ENCODE measurements around the gene NME3.

DNA sequence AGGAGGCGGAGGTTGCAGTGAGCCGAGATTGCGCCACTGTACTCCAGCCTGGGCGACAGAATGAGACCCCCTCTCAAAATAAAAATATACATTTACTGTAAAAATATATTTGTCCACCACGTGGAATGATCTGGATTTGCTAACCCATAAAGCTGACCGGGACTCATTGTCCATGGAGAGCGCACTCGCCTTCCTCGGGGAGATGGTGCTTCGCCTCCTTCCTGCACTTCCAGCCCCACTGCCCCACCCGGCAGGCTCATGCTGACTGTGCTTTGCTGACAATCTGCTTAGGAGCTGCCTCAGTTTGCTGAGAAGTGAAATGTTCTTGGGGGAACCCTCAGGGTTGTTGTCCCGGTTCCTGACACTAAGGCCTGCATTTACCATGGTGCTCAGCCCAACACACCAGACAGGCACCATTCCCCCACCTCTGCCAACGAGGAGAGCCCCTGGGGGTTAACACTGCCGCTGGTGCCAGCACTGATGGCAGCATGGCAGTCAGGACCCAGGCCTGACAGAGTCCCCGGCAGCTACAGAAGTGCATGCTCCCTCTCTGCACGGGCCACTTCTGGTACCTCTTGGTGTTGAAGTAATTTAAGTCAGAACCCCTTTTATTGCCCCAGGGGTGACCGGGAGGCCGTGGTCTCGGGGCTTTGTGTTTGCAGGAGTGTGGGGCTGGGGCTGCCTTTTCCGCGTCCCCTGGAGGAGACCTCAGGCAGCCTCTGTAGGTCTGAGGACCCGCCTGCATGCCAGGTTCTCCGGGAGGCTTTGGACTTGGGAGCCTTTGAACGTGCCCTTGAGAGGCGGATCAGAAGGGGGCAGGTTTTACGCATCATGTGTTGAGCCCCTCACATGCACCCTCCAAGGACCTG is 13.9 kb upstream of the NME3 start:
- TF ChIP-seq, protein P1, sequence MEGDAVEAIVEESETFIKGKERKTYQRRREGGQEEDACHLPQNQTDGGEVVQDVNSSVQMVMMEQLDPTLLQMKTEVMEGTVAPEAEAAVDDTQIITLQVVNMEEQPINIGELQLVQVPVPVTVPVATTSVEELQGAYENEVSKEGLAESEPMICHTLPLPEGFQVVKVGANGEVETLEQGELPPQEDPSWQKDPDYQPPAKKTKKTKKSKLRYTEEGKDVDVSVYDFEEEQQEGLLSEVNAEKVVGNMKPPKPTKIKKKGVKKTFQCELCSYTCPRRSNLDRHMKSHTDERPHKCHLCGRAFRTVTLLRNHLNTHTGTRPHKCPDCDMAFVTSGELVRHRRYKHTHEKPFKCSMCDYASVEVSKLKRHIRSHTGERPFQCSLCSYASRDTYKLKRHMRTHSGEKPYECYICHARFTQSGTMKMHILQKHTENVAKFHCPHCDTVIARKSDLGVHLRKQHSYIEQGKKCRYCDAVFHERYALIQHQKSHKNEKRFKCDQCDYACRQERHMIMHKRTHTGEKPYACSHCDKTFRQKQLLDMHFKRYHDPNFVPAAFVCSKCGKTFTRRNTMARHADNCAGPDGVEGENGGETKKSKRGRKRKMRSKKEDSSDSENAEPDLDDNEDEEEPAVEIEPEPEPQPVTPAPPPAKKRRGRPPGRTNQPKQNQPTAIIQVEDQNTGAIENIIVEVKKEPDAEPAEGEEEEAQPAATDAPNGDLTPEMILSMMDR (IDR thresholded peaks at IDR 0.05), result no peak
- TF ChIP-seq POLR2A (IDR thresholded peaks at IDR 0.05), result no peak

Measured in testis (tissue), 2 donors.